Ascending aorta (tissue), 2 donors: ENCODE results near the gene SZT2. TPM values are rescaled to one million over a fixed set of nuclear protein-coding genes. Genes with fewer than 3 reads are reported as not detected.

Experiments used
- DNase-seq, 2 donors: peaks; one replicate each; pipeline ENCODE4 v3.0.0-alpha.2; 2019; ENCODE audit warnings: low spot score in 2 of 2
- H3K27ac ChIP-seq, 2 donors: fragments of 200-600 bp; sonication (generic); one replicate each; pipeline ENCODE4 v1.5.1; 2016 to 2017; ENCODE audit warnings: mild to moderate bottlenecking in 1 of 2
- H3K27me3 ChIP-seq: fragments of 200-600 bp; sonication (generic); one replicate; pipeline ENCODE4 v1.5.1; 2017
- H3K36me3 ChIP-seq, 2 donors: fragments of 200-600 bp; sonication (generic); one replicate each; pipeline ENCODE4 v1.5.1; 2016
- H3K4me1 ChIP-seq, 2 donors: fragments of 200-600 bp; sonication (generic); one replicate each; pipeline ENCODE4 v1.5.1; 2016 to 2017; ENCODE audit warnings: mild to moderate bottlenecking in 1 of 2
- H3K4me3 ChIP-seq, 2 donors: fragments of 200-600 bp; sonication (generic); one replicate each; pipeline ENCODE4 v1.5.1; 2016 to 2017; ENCODE audit warnings: mild to moderate bottlenecking in 1 of 2
- H3K9me3 ChIP-seq, 2 donors: fragments of 200-600 bp; sonication (generic); one replicate each; pipeline ENCODE4 v1.5.1; 2016
- CTCF ChIP-seq, 3 experiments: fragments of 200-600 bp in 2 of 3; fragments of 450-650 bp in 1 of 3; sonication (generic) in 2 of 3; IDR thresholded peaks; one replicate each; pipeline ENCODE4 v1.5.1; 2016 to 2019; ENCODE audit warnings: antibody characterized with exemption in 3 of 3, mild to moderate bottlenecking in 1 of 3, moderate library complexity in 1 of 3
- intact Hi-C: fragments of 100-400 bp; cut with DNase I; formaldehyde crosslinking; loops from one replicate; pipeline ENCODE4 v1.15.1; 2023
- total RNA-seq: library from RNA; depleted of rRNA; stranded (reverse); fragments of >200 nt; gene quantifications from one replicate; pipeline ENCODE4 v1.1.0, GENCODE V29; 2016

SZT2 gene
- total RNA-seq, 1 donor from 2014 or later: 35.9 TPM

GRCh38 chr1:43348343-43348808 is 41.3 kb upstream of the SZT2 start:
- H3K4me1 ChIP-seq: no peaks in the 10 kb centered on the region
- TF ChIP-seq CTCF (IDR thresholded peaks at IDR 0.05): no peak
- H3K4me3 ChIP-seq: peak overlapping the region; percentile 67 to 73
- no peaks in the 10 kb centered on the region for H3K27me3 ChIP-seq
- intact Hi-C loops: loop anchor here (2.0 to 5.0 kb wide), 2 partner anchors 40 to 176 kb away; partner anchors contain the start of genes CFAP57, EBNA1BP2, MED8 and SZT2
- H3K36me3 ChIP-seq: no peaks in the 10 kb centered on the region
- DNase-seq: peak in 1 of 2 donors; percentile 66
- H3K9me3 ChIP-seq: no peaks in the 10 kb centered on the region
- peak overlapping the region; percentile 80 to 87 for H3K27ac ChIP-seq

- no peaks in the 10 kb centered on the region for H3K9me3 ChIP-seq
- no peaks in the 10 kb centered on the region for H3K36me3 ChIP-seq
- no peaks in the 10 kb centered on the region for H3K4me1 ChIP-seq
- intact Hi-C loops: loop anchor here (1.0 to 5.0 kb wide), 4 partner anchors 9 to 177 kb away; partner anchors contain the start of genes CDC20, CFAP57, EBNA1BP2 and ELOVL1
- peak overlapping the region; percentile 67 to 73 for H3K4me3 ChIP-seq
- no peaks in the 10 kb centered on the region for H3K27me3 ChIP-seq
- no peak for TF ChIP-seq CTCF (IDR thresholded peaks at IDR 0.05)
- peak; percentile 55 to 92 for DNase-seq
- peak overlapping the region; percentile 80 to 87 for H3K27ac ChIP-seq
Observed at GRCh38 chr1:43348809-43349593, 40.7 kb upstream of the SZT2 start.

GRCh38 chr1:43349594-43350306 is 39.9 kb upstream of the SZT2 start:
- Histone ChIP-seq H3K9me3 (no peaks in the 10 kb centered on the region), H3K36me3 (no peaks in the 10 kb centered on the region), H3K4me1 (no peaks in the 10 kb centered on the region), H3K4me3 (peak overlapping the region; percentile 67 to 73), H3K27me3 (no peaks in the 10 kb centered on the region), H3K27ac (peak overlapping the region; percentile 80 to 87)
- no peak for DNase-seq
- intact Hi-C loops: loop anchor here (1.0 to 10.0 kb wide), 6 partner anchors 9 to 505 kb away; partner anchors contain the start of genes CDC20, CFAP57, EBNA1BP2 and ELOVL1
- TF ChIP-seq CTCF (IDR thresholded peaks at IDR 0.05): no peak

GRCh38 chr1:43350976-43351375 is 38.7 kb upstream of the SZT2 start:
- Histone ChIP-seq H3K9me3 (no peaks in the 10 kb centered on the region), H3K27ac (no peak overlapping the region), H3K36me3 (no peaks in the 10 kb centered on the region), H3K4me1 (no peaks in the 10 kb centered on the region), H3K27me3 (no peaks in the 10 kb centered on the region), H3K4me3 (no peak overlapping the region)
- intact Hi-C loops: loop anchor here (10.0 kb wide), 2 partner anchors 416 to 506 kb away; partner anchors contain the start of gene ZNF691
- no peak for TF ChIP-seq CTCF (IDR thresholded peaks at IDR 0.05)
- DNase-seq: no peak

GRCh38 chr1:43351421-43352350 is 38.0 kb upstream of the SZT2 start:
- no peaks in the 10 kb centered on the region for H3K36me3 ChIP-seq
- no peaks in the 10 kb centered on the region for H3K9me3 ChIP-seq
- no peak for DNase-seq
- H3K4me3 ChIP-seq: no peak overlapping the region
- no peak overlapping the region for H3K27ac ChIP-seq
- no peaks in the 10 kb centered on the region for H3K4me1 ChIP-seq
- H3K27me3 ChIP-seq: no peaks in the 10 kb centered on the region
- TF ChIP-seq CTCF (IDR thresholded peaks at IDR 0.05): no peak
- intact Hi-C loops: loop anchor here (10.0 kb wide), 2 partner anchors 417 to 507 kb away; partner anchors contain the start of gene ZNF691
